KMS-11 (cell line): ENCODE measurements around the gene FKBP11.

Experiments used
- H2AFZ ChIP-seq: fragments of 200-600 bp; sonication (generic); 2 replicates; pipeline ENCODE4 v1.6.1; 2016; ENCODE audit warnings: antibody characterized with exemption, mixed run types, low read depth
- H3K27ac ChIP-seq: fragments of 200-600 bp; sonication (generic); 2 replicates; pipeline ENCODE4 v1.6.1; 2016; ENCODE audit warnings: mild to moderate bottlenecking, mixed run types
- H3K27me3 ChIP-seq: fragments of 200-600 bp; sonication (generic); 2 replicates; pipeline ENCODE4 v1.6.1; 2017; ENCODE audit warnings: mild to moderate bottlenecking, low read depth, mixed run types, moderate library complexity; ENCODE audit not compliant: insufficient read depth
- H3K36me3 ChIP-seq: fragments of 200-600 bp; sonication (generic); 2 replicates; pipeline ENCODE4 v1.6.1; 2017; ENCODE audit warnings: mild to moderate bottlenecking, mixed run types; ENCODE audit not compliant: insufficient read depth
- H3K4me1 ChIP-seq: fragments of 200-600 bp; sonication (generic); 2 replicates; pipeline ENCODE4 v1.6.1; 2016; ENCODE audit warnings: mild to moderate bottlenecking, low read depth, mixed run types; ENCODE audit not compliant: poor library complexity, severe bottlenecking
- H3K4me2 ChIP-seq: fragments of 200-600 bp; sonication (generic); 2 replicates; pipeline ENCODE4 v1.7.0; 2016; ENCODE audit warnings: mild to moderate bottlenecking, mixed run types
- H3K4me3 ChIP-seq: fragments of 200-600 bp; sonication (generic); IDR thresholded peaks from 2 replicates; pipeline ENCODE4 v1.6.1; 2017; ENCODE audit warnings: low read depth, low read length, mixed read lengths; ENCODE audit not compliant: insufficient read depth
- H3K79me2 ChIP-seq: fragments of 200-600 bp; sonication (generic); 2 replicates; pipeline ENCODE4 v1.6.1; 2016; ENCODE audit warnings: low read depth, mixed run types; ENCODE audit not compliant: insufficient read depth
- H3K9ac ChIP-seq: fragments of 200-600 bp; sonication (generic); 2 replicates; pipeline ENCODE4 v1.6.1; 2016; ENCODE audit warnings: mild to moderate bottlenecking, mixed run types
- H4K20me1 ChIP-seq: fragments of 200-600 bp; sonication (generic); 2 replicates; pipeline ENCODE4 v1.6.1; 2016; ENCODE audit warnings: mild to moderate bottlenecking, mixed run types; ENCODE audit not compliant: insufficient read depth
- TF ChIP-seq, protein P1 (sequence below): fragments of 200-600 bp; sonication (generic); conservative IDR thresholded peaks from 2 replicates; pipeline ENCODE4 v1.6.1; 2017; ENCODE audit warnings: low read depth, mild to moderate bottlenecking, antibody characterized with exemption, low read length, moderate library complexity, mixed read lengths

FKBP11 gene

DNA sequence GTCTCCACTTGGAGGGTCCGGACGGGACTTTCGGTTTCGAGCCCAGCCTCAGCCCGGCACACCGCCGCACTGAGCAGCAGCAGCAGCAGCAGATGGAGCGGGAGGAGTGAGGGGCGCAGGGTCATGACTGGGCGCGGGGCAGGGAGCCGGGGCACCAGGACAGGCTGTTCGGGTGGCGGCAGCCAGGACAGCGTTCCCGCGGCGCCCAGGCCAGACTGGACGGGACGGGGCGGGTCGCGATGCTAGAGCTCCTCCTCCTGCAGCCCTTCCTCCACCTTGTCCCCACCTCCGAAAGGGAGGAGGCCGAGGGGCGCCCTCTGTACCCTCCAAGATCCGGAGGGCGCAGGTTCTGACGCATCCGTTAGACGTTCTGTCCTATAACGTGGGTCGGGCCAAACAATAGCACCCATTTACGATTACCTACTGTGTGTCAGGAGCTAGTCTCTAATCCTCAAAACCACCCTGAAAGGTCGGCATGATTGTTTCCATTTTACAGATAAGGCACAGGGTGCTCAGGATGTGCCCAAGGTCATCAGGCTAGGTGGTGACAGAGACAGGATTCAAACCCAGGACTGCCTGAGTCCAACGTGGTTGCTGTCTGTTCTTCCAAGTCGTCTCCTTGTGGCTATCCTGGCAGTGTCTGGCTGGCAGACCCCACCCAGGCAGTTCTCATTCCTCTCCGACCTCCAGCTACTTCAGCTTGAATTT is at the start of gene FKBP11:
Gene FKBP11 (minus strand): TSS at position 189 of the 708 bp plus-strand sequence. CDS start 64 bp downstream, at position 125.
- peaks cover 28% of the 10 kb centered on the region for H3K4me1 ChIP-seq
- H3K9ac ChIP-seq, result peak within 1 kb of the TSS; percentile 100
- no peaks in the 10 kb centered on the region for H3K36me3 ChIP-seq
- H3K27me3 ChIP-seq, result no peaks in the 10 kb centered on the region
- H3K4me2 ChIP-seq, result peak within 1 kb of the TSS; percentile 86
- no peaks in the 10 kb centered on the region for H3K79me2 ChIP-seq
- H4K20me1 ChIP-seq, result no peaks in the 10 kb centered on the region
- peak within 1 kb of the TSS; percentile 79 for H2AFZ ChIP-seq
- no peak within 1 kb of the TSS for H3K4me3 ChIP-seq
- TF ChIP-seq, protein P1, sequence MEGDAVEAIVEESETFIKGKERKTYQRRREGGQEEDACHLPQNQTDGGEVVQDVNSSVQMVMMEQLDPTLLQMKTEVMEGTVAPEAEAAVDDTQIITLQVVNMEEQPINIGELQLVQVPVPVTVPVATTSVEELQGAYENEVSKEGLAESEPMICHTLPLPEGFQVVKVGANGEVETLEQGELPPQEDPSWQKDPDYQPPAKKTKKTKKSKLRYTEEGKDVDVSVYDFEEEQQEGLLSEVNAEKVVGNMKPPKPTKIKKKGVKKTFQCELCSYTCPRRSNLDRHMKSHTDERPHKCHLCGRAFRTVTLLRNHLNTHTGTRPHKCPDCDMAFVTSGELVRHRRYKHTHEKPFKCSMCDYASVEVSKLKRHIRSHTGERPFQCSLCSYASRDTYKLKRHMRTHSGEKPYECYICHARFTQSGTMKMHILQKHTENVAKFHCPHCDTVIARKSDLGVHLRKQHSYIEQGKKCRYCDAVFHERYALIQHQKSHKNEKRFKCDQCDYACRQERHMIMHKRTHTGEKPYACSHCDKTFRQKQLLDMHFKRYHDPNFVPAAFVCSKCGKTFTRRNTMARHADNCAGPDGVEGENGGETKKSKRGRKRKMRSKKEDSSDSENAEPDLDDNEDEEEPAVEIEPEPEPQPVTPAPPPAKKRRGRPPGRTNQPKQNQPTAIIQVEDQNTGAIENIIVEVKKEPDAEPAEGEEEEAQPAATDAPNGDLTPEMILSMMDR, result no peak
- peak within 1 kb of the TSS; percentile 85 for H3K27ac ChIP-seq

DNA sequence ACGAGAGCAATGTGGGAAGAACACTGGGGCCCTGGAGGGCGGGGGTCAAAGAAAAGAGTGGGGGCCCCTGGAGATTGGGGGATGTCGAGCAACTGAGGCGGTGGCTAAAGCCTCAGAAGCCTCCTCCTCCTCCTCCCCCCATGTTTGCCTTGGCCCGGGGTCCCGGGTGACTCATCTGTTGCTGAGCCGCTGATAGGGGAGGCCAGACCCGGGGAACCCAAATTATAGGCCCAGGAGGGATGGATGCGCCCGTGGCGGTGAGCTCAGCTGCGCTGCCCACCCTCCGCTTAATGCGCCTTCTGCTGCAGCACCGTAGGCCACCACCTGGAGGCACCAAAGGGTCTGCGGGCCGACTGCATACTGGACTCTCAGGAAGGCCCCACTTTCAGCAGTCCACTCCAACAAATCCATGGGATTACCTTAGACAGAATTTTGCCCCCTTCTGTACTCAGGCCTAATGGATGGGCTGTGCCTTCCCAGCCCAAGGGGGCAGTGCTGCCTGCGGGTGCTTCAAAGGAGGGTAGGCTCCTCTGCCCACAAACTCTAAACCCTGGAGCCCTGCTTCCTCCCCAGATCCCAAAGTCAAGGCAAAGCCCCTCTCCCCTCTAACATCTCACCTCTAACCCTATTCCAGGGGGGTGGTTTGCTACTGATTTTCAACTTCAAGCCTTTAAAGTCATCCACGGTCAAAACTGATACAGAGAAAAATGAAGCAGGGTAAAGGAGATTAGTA is 48.8 kb upstream of the FKBP11 start:
- TF ChIP-seq, protein P1, result peak; percentile 44
- no peaks in the 10 kb centered on the region for H4K20me1 ChIP-seq
- no peak overlapping the region for H3K27ac ChIP-seq
- H3K9ac ChIP-seq, result no peak overlapping the region
- H3K4me1 ChIP-seq, result peaks cover 45% of the 10 kb centered on the region
- no peak overlapping the region for H3K4me2 ChIP-seq
- H3K36me3 ChIP-seq, result no peaks in the 10 kb centered on the region
- H2AFZ ChIP-seq, result no peak overlapping the region
- no peaks in the 10 kb centered on the region for H3K79me2 ChIP-seq
- no peak overlapping the region for H3K4me3 ChIP-seq
- H3K27me3 ChIP-seq, result peaks cover 14% of the 10 kb centered on the region

DNA sequence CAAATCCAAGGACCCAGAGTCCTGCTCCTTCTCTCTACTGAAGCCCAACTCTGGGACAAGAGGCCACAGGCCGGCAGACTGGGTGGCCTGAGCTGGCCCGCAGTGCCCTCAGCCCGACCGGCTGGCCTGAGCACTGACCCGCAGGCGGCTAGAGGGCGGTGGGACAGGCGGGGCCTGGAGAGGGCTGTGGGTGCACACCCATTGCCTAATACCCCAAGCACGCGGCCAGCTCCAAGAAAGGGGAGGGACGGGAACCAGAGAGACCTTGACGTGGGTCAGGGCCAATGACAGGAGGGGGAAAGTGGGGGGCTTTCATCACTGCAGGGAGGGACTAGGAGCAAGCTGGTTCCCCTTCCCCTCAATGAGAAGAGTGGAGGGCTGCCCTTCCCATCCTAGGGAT is 48.2 kb upstream of the FKBP11 start:
- Histone ChIP-seq H3K27me3 (peaks cover 9% of the 10 kb centered on the region), H2AFZ (no peak overlapping the region), H4K20me1 (no peaks in the 10 kb centered on the region), H3K36me3 (no peaks in the 10 kb centered on the region), H3K27ac (no peak overlapping the region), H3K4me2 (no peak overlapping the region), H3K4me1 (peaks cover 45% of the 10 kb centered on the region), H3K9ac (no peak overlapping the region), H3K4me3 (no peak overlapping the region), H3K79me2 (no peaks in the 10 kb centered on the region)
- TF ChIP-seq, protein P1, result no peak

DNA sequence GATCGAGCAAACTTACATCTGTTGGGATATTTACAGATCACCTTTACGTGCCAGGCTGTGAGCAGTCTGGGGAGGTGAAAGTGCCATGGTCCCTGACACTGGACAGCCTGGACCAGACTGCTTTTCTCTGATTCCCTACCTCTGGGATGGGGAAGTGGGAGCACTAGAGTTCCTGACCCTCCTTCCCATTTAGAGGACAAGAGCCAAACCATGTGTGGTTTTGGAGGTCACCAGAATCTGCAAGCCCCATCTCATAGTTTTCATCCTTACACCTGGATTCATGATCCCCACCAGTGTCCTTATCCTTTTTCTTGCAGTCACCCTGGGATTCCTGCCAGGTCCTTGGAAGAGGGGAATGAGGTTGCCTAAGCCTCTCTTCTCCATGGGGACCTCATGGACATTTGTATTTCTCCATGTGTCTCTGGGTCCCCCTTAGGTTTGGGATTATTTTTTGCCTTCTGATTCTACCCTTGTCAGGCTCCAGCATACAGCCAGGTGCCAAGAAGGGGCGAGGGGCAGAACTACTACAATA is 47.7 kb upstream of the FKBP11 start:
- H3K79me2 ChIP-seq, result no peaks in the 10 kb centered on the region
- H3K27me3 ChIP-seq, result peaks cover 3% of the 10 kb centered on the region; the same call in 1 of the 2 replicates
- no peaks in the 10 kb centered on the region for H4K20me1 ChIP-seq
- H3K4me3 ChIP-seq, result no peak overlapping the region
- H3K4me2 ChIP-seq, result no peak overlapping the region
- H3K36me3 ChIP-seq, result no peaks in the 10 kb centered on the region
- peaks cover 45% of the 10 kb centered on the region for H3K4me1 ChIP-seq
- no peak overlapping the region for H2AFZ ChIP-seq
- TF ChIP-seq, protein P1, result no peak
- no peak overlapping the region for H3K9ac ChIP-seq
- no peak overlapping the region for H3K27ac ChIP-seq
